HG03354 (cell line): ENCODE measurements around the gene NR3C2.
A peak's percentile ranks its signal among the peaks of the same experiment; 100 is the strongest.
"Not testable (repeated sequence)": the region's sequence is repeated elsewhere in the genome, so short reads cannot be mapped to it uniquely, and the experiment has no call there.

ENCODE experiments used
- ATAC-seq: cut with Tn5 transposase; IDR thresholded peaks from one replicate; pipeline ENCODE4 v1.9.1; 2021; ENCODE audit warnings: mild to moderate bottlenecking; ENCODE audit not compliant: unreplicated experiment, poor library complexity, severe bottlenecking

Gene NR3C2

DNA sequence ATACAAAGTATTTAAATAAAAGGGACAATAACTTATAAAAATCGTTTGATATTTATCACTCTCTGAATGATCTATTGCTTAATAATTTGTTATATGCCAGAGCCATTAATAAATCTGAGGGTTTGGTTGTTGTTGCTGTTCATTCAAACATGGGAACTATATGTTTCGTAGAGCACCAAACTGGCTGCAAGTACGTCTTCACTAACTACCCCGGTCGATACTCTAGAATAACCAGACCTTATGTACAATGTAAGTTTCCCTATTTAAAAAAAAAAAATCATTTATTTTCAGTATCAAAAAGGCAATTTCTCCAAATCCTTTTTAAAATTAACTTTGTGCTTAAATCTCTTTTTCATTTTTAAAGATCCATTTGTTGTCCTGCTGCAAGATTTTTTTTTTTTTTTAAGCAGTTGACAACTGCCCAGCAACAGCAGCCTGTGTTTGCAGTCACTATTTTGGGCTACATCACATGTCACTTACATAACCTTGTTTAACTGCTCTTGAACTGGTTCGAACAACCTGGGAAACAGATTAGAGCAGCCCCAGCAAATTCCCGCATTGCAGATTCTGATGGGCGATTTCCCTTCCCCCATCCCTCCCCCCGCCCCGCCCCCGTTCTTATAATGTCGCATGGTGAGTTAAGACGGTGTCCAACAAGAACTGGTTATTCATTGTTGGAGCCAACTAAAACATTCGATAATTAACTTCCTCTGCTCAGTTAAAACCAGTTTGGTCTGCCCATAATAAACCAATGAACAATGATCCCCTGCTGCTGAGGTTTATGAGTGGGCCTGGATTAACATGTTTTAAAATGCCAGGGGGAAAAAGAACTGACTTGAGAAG is 238.9 kb downstream of the NR3C2 start:
- ATAC-seq, result peak; percentile 37

DNA sequence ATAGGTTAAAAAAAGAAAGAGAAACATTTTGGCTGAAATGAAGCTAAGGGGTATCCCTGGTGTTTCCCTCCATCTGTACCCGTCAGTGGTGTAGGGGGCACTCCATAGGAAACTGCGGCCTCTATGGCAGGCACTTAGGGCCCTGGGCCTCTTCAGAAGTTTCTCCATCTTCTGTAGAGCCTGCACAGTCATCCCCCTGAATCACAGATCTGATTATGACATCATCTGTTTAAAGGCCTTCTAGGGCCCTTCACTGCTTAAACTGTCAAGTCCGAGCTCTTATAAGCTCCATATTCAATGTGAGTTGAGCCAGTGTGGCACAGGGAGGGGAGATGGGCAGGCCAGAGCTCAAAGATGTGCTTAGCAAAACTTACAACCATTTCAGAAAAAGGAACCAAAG is 241.3 kb downstream of the NR3C2 start:
- no peak for ATAC-seq

DNA sequence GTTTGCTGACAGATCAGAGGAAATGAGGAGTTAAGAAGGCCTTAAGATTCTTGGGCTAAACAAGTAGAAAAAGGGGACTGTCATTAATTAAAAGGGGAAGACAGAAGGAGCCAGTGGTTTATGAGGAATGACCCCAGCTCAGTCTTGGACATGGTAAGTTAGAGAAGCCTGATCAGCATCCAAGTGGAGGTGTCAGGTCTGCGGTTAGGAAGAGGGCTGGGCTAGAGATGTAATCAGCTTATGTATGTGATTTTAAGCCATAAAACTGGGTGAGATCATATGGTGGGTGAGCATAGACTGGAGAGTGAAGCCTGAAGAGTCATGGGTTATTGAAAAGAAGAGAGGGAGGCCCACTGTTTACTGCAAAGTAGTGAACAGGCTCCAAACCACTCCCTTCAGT is 246.1 kb downstream of the NR3C2 start:
- no peak for ATAC-seq

DNA sequence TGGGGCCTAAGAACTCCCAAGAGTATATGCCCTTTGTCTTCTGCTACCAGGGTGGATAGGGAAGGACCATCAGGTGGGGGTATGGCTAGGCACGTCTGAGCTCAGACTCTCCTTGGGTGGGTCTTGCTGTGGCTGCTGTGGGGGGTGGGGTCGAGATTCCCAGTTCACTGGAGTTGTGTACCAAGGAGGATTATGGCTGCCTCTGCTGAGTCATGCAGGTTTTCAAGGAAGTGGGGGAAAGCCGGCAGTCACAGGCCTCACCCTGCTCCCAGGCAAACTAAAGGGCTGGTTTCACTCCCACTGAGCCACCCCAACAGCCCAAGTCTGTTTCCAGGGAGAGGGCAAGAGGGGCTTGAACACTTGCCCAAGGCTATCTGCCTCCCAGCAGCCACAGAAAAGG is 249.7 kb downstream of the NR3C2 start:
- no peak for ATAC-seq

DNA sequence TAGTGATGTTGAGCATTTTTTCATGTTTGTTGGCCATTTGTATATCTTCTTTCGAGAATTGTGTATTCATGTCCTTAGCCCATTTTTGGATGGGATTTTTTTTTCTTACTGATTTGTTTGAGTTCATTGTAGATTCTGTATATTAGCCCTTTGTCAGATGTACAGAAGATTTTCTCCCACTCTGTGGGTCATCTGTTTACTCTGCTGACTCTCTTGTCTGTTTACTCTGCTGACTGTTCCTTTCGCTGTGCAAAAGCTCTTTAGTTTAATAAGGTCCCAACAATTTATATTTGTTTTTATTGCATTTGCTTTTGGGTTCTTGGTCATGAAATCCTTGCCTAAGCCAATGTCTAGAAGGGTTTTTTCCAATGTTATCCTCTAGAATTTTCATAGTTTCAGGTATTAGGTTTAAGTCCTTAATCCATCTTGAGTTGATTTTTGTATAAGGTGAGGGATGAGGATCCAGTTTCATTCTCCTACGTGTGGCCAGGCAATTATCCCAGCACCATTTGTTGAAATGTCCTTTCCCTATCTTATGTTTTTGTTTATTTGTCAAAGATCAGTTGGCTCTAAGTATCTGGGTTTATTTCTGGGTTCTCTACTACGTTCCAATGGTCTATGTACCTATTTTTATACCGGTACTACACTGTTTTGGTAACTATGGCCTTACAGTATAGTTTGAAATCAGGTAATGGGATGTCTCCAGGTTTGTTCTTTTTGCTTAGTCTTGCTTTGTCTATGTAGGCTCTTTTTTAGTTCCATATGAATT is 254.6 kb downstream of the NR3C2 start:
- not testable (repeated sequence) for ATAC-seq

DNA sequence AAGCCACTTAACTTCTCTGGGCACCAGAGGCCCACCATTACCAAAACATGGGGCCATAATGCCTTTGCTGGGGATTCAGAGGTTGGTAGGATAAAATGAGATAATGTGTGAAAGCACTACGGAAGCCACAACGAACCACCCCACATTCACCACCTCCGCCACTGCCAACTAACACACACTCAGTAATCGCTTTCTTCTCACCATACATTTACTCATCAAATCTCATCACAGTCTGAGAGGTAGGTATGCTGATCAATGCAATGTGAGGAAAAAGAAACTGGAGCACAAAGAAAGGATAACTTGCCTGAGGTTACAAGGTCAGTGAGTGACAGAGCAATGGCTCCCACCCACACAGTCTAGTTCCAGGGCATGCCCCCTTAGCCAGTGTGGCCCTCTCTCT is 257.3 kb downstream of the NR3C2 start:
- no peak for ATAC-seq

GRCh38 chr4:148182230-148182911 is 259.8 kb downstream of the NR3C2 start:
- ATAC-seq, result no peak

DNA sequence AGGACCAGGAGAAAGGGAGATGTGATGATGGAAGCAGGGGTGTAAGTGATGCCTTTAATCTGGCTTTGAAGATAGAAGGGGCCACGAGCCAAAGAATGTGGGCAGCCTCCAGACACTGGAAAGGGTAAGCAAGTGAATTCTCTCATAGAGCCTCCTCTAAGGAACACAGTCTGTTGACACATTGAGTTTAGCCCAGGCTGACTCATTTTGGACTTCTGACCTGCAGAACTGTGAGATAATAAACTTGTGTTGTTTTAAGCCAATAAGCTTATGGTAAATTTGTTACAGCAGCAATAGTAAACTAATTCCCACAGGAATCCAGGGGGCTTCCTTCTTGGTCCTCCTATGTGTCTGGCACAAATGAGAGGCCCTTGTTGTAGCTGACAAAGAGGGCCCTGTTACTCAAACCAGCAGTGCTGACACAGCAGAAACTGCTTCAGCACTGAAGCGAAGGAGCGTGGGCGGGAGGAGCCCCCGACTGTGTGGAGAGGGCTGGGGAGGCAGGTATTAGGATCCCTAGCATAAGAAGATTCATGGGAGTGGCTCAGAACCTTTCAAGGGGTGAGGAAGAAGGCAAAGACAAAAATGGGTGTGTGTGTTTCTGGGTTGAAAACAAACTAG is 268.7 kb downstream of the NR3C2 start:
- no peak for ATAC-seq

GRCh38 chr4:148171596-148171995 is 270.6 kb downstream of the NR3C2 start:
- ATAC-seq, result no peak

GRCh38 chr4:148170408-148171365 is 271.5 kb downstream of the NR3C2 start:
- no peak for ATAC-seq

DNA sequence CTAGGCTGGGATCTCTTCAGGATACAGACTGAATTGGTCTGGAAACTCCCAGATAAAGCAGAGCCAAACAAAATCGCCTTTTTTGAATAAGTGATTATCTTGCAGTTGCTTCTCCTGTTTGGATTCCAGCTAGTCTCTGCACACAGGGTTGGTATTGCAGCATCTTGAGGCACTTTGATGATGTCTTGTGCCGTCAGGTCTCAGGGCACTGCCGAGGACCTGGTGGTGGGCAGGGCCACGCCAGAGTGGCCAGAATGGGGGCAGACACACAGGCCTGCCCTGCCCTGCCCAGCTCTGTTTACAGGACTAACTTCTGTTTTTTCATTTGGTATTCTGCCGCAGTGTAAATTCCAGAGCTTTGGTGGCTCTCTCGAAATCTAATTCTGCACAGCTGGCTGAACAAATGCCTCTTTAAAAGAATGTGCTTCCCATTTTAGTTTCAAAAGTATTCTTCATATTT is 276.1 kb downstream of the NR3C2 start:
- ATAC-seq, result no peak

DNA sequence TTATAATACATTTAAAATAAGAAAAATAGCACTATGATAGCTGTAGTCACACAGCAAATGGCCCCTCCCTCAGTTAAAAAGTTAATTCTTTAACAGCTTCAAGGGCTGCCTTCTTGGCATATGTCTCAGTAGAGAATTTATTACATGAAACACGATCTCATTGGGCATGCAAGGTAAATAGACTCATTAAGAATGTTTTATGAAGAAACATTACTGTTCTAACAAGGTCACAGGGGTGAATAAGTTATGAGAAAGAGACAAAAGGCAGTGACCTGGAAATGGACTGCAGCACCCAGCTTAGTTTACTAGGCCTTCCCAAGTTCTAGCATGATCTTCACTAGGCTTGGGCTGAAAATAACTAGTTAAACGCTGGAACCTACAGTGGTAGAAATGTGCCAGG is 277.7 kb downstream of the NR3C2 start:
- ATAC-seq, result no peak

- ATAC-seq, result no peak
Measured at GRCh38 chr4:148162991-148163390, 279.2 kb downstream of the NR3C2 start.

GRCh38 chr4:148162519-148162918 is 279.7 kb downstream of the NR3C2 start:
- ATAC-seq, result no peak

DNA sequence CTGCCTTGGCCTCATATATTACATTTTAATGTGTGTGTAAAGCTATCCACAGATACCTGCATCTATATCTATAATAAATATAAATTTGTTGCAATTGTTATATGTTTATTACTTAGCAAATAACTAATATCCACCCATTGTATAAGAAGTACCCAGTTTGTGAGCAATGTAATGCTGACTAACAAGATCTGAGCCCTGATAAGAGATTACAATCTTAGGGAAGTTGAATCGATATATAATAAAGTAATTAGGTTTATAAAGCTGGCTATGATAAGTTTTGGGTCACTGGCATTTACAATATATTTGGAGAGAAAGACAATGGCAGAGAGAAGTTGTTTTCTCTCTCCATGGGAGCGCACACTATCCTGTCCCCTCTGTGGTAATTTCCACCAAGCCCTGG is 280.6 kb downstream of the NR3C2 start:
- ATAC-seq, result no peak

DNA sequence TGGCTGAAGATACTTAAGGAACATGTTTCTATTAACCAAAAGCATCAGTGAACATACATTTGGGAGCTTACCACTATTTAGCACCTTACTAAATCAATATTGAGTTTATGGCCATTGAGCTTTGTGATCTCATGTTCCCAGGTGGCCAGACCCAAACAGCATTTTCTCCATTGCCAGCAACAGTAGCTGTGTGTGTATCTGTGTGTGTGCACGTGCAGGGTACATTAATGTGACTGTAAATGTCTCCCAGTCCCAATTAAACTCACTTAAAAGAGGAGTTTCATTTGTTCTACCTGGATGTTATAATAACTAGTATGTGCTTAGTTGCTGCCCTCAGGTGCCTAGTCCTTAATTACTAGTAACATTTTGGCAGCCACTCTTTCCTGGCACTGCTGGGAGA is 282.4 kb downstream of the NR3C2 start:
- ATAC-seq, result no peak

DNA sequence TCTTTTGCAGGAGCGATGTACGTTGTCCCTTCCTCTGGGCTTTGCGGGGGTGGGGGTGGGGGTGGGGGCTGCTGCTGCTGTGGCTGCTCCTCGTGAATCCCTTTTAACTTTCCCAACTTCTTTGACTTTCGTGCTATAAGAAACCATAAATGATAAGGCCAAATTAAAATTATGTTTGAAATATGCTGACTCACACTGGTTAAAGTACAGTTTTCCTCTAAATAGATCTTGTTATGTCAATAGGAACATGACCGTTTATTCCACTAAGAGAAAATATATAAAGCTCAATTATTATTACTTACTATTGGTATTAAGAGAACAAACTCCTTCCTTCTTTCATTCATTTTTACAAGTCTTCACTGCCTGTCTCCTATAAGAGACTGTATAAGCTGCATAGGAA is 287.4 kb downstream of the NR3C2 start:
- ATAC-seq, result no peak

- no peak for ATAC-seq
Measured at GRCh38 chr4:148152868-148153625, 289.2 kb downstream of the NR3C2 start.
